ENCODE data around the gene CMC4.

Gene CMC4

DNA sequence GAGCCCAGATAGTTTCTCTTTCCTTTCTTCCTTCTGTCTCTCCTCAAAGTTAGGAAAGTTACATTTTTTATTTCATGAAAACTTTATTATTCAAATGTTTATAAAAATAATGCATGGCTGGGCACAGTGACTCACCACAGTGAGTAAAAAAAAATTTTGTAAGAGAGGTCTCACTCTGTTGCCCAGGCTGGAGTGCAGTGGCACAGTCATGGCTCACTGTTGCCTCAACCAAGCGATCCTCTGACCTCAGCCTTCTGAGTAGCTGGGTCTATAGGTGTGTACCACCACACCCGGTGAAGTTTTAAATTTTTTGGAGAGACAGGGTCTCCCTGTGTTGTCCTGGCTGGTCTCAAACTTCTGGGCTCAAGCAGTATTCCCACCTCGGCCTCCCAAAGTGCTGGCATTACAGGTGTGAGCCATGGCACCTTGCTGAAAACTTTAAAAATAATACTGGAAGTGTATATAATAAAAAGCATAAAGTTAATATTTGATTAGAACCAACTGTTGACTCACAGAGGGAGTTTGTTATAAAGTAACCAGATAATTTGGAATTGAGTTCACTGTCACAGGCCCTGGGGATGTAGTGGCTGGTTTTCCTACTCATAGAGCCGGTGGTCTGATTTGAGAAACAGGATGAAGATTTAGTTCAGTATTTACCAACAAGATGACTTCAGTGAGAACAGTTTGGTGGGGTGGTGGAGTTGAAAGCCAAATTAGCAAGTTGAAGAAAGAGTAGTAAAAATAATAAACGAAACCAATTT is 18.0 kb downstream of the CMC4 start:
- no peak for DNase-seq

- DNase-seq, result peak; percentile 30
Measured at GRCh38 chrX:155048977-155049619, 21.8 kb downstream of the CMC4 start.

DNA sequence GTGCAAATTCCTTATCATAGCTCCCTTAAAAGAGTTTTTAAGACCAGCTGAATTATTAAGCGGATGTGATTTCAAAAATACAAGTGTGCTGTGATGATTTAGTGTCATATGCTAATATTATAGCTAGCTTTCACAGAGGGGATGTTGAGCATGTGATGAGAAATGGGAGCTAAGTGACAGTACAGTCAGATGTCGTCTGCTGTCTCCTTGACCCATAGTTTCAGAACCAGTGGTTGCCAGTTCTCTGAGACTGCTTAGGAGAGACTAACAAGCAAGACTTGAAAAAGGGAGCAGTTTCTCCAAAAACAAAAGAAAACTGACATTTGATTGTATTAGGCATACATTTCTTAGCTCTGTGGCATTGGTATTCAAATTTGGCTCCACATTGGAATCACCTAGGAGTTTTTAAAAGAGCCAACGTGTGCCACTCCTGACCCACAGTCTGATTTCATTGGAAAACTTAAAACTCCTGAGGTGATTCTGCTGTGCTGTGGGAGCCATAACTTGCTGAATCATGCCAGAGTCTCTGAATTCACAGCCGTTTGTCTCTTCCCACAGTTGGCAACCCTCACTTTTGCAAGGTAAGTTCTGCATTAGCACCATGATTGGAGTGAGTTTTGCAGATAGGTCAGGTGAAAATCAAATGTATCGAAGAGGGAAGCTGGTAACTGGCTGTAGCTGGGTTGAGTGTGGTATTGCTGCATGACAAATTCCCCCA is 24.0 kb downstream of the CMC4 start:
- no peak for DNase-seq

DNA sequence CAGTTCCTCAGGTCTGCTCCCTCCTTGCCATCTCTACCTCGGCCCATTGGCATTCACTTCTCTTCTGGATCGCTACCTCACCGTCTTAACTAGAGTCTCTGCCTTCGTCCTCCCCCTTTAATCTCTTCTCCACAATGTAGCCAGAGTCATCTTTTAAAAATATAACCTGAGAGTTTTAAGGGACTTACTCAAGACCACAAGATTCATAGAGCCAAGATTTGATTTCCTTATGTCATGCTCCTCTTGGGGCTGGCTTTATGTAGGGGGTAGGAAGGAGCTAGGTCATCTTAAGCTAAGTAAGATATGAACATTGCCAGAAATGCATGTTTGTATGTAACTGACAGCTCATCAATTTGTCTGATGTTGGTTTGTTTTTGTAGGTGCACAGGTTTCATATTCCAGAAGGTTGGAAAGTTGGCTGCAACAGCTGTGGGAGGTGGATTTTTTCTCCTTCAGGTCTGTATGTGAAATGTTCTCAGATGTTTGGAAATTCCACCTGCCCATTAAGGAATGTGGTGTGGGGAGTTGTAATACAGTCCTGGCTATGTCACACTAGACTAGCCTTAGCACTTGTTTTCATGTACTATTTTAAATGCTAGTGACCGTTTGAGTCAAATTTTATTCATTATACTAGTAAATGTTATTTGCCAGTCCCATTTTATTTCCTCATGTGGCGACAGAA is 24.7 kb downstream of the CMC4 start:
- DNase-seq, result no peak

DNA sequence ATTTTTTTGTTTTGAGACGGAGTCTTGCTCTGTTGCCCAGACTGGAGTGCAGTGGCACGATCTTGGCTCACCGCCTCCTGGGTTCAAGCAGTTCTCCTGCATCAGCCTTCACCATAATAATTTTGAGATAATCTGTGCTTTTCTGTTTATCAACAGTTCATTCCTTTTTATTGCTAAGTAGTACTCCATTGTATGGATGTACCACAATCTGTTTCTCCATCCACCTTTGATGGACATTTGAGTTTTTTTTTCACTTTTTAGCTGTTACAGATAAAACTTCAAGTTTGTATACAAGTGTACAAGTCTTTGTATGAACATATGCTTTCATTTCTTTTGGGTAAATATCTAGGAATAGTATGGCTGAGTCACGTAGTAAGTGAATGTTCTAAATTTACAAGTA is 35.2 kb downstream of the CMC4 start:
- no peak for DNase-seq

GRCh38 chrX:155031657-155032056 is 39.3 kb downstream of the CMC4 start:
- no peak for DNase-seq

GRCh38 chrX:155028877-155029291 is 42.1 kb downstream of the CMC4 start:
- DNase-seq, result no peak

DNA sequence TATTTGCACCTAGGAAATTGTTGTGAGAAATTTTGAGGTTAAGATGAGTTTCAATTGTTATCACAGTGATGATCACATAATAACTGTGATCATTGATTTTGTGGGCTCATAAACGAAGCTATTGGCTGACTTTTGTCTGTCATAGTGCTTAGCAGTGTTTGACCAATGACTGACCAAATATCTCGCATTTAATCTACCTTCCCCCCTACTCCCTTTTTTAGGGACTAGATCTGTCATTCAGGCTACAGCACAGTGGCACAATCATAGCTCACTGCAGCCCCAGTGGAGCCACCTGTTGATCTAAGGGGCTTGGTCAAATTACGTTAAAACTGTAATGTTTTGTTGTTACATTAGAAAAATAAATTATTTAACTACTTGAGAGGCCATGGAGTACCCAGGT is 42.8 kb downstream of the CMC4 start:
- no peak for DNase-seq

- DNase-seq, result no peak
Measured at GRCh38 chrX:155027509-155028066, 43.3 kb downstream of the CMC4 start.

- DNase-seq, result peak; percentile 97
Measured at GRCh38 chrX:155026727-155027508, 44.0 kb downstream of the CMC4 start, which contains the start of gene FUNDC2. Gene FUNDC2, plus strand, starts transcription at chrX:155026844. Its CDS starts 95 bp downstream, at chrX:155026939.

DNA sequence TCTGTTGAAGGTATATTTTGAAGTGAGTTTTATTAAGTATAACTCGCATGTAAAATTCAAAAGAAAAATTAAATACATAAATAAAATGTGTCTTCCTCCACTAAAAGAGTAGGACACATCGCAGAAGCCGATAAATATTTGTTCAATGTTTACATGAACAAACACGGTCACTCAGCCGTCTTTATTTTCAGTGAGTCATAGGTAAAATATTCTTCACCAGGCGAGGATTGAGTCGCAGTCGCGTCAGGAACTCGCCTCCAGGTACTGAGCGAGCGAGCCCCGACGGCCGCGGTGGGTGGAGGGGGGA is 44.6 kb downstream of the CMC4 start:
- DNase-seq, result no peak

- DNase-seq, result no peak
Measured at GRCh38 chrX:155023907-155024833, 46.8 kb downstream of the CMC4 start.

DNA sequence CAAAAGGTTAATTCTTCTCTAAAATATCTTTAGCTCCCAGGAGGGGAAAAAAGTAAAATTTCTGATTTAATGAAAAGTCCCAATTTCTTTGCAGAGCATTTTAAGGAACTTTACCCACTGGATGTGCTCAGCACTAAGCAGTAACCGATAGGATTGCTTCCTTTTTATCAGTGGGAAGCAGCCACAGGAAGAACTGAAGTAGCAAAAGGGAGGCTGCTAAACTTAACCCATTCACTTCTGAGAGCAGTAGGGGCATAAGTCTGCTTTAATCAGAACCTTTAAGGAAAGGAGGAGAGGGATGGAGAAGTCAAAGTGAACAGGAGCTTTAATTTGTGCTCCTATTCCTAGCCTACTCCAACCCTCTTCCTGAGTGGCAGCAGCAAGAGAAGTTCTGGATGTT is 48.4 kb downstream of the CMC4 start, which contains the start of gene F8:
Gene F8 (minus strand): TSS at position 139 of the 400 bp plus-strand sequence. CDS start 171 bp downstream, outside the sequence.
- no peak for DNase-seq

GRCh38 chrX:155020591-155020990 is 50.3 kb downstream of the CMC4 start:
- DNase-seq, result no peak
